Measurements from ENCODE around the gene ZNF622.
A peak's percentile ranks its signal among the peaks of the same experiment; 100 is the strongest.

ZNF622 gene

GRCh38 chr5:16465544-16466432 lies at the start of gene ZNF622:
TSS of gene ZNF622 (minus strand) at chr5:16465800. CDS start at chr5:16465665, 135 bp downstream.
- peak; percentile 94 for DNase-seq

- no peak for DNase-seq
These were observed 44.5 kb upstream of the ZNF622 start for GRCh38 chr5:16510098-16510497.

GRCh38 chr5:16508730-16509531 lies 43.3 kb upstream of the ZNF622 start:
- no peak for DNase-seq

- DNase-seq = no peak
These were observed 42.1 kb upstream of the ZNF622 start for GRCh38 chr5:16507716-16508115.

GRCh38 chr5:16505904-16506303 lies 40.3 kb upstream of the ZNF622 start:
- no peak for DNase-seq

GRCh38 chr5:16505140-16505891 lies 39.7 kb upstream of the ZNF622 start:
- no peak for DNase-seq

- DNase-seq = no peak
These were observed 39.0 kb upstream of the ZNF622 start for GRCh38 chr5:16504571-16504970.

GRCh38 chr5:16502866-16503265 lies 37.3 kb upstream of the ZNF622 start:
- peak; percentile 12 for DNase-seq

GRCh38 chr5:16500024-16500423 lies 34.4 kb upstream of the ZNF622 start:
- DNase-seq = no peak

- no peak for DNase-seq
These were observed 31.9 kb upstream of the ZNF622 start for GRCh38 chr5:16497546-16497945.

GRCh38 chr5:16493261-16493660 lies 27.7 kb upstream of the ZNF622 start:
- no peak for DNase-seq

- peak; percentile 95 for DNase-seq
These were observed 27.0 kb upstream of the ZNF622 start for GRCh38 chr5:16492398-16493140.

GRCh38 chr5:16490911-16491310 lies 25.3 kb upstream of the ZNF622 start:
- no peak for DNase-seq

GRCh38 chr5:16489322-16489791 lies 23.8 kb upstream of the ZNF622 start:
- DNase-seq = peak; percentile 61

GRCh38 chr5:16487456-16487855 lies 21.9 kb upstream of the ZNF622 start:
- no peak for DNase-seq

GRCh38 chr5:16486711-16487111 lies 21.1 kb upstream of the ZNF622 start:
- DNase-seq = no peak

- DNase-seq = no peak
These were observed 20.1 kb upstream of the ZNF622 start for GRCh38 chr5:16485656-16486055.

GRCh38 chr5:16484081-16484480 lies 18.5 kb upstream of the ZNF622 start:
- DNase-seq = no peak

- no peak for DNase-seq
These were observed 17.8 kb upstream of the ZNF622 start for GRCh38 chr5:16483361-16483760.

GRCh38 chr5:16482891-16483290 lies 17.3 kb upstream of the ZNF622 start:
- no peak for DNase-seq

GRCh38 chr5:16480821-16481538 lies 15.4 kb upstream of the ZNF622 start:
- DNase-seq = peak; percentile 44

- DNase-seq = no peak
These were observed 14.5 kb upstream of the ZNF622 start for GRCh38 chr5:16480144-16480543.
